LoVo (cell line): ENCODE results near the gene GNAQ.
A peak's percentile ranks its signal among the peaks of the same experiment; 100 is the strongest.
"Not testable (repeated sequence)": the region's sequence is repeated elsewhere in the genome, so short reads cannot be mapped to it uniquely, and the experiment has no call there.

Experiments used
- DNase-seq: peaks from one replicate; pipeline ENCODE4 v3.0.0-alpha.2; 2016; ENCODE audit warnings: low spot score

GNAQ gene

GRCh38 chr9:77731008-77731698 lies 300.5 kb downstream of the GNAQ start:
- no peak for DNase-seq

GRCh38 chr9:77729177-77729576 lies 302.4 kb downstream of the GNAQ start:
- DNase-seq: no peak

DNA sequence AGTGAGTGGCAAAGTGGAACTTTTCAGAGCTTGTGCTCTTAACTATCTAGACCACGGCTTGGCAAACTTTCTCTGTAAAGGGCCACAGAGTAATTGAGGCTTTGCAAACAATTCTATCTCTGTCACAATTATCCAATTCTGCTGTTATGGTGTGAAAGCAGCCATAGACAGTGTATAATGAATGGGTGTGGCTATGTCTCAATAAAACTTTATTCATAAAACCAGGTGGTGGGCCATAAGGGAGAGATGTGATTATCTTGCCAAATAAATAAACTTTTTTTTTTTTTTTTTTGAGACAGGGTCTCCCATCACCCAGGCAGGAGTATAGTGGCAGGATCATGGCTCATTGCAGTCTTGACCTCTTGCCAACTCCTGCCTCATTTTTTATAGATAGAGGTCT lies 304.8 kb downstream of the GNAQ start:
- no peak for DNase-seq

GRCh38 chr9:77726289-77726688 lies 305.3 kb downstream of the GNAQ start:
- DNase-seq: no peak

- DNase-seq: no peak
These were observed 305.8 kb downstream of the GNAQ start for GRCh38 chr9:77725820-77726219.

DNA sequence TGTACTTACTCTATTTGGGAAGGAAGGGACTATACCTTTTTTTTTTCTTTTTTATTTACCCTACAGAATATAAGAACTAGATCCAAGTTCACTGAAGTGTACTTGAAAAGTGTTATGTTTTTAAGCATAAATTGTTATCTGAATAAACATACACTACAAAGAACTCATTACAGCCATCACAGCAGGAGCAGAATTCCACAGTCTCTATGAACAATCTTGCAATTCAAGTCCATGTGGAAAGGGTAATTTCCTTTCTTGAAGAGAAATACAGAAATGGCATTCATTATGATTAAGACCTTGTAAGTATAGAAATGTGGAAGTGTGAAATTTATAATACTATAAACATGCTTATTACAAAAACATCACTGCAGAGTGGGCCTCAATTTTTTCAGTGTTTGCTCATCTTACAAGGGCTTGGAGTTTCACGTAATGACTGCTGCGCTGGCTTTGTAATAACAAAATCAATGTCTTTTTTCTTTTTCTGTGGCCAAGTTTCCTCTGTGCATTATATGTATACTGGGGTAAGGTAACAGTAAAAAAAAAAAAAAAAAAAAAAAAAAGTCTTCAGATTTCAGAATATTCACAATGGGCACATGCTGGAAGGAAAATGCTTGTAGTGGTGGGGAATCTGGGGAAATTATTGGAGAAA lies 306.4 kb downstream of the GNAQ start:
- no peak for DNase-seq

DNA sequence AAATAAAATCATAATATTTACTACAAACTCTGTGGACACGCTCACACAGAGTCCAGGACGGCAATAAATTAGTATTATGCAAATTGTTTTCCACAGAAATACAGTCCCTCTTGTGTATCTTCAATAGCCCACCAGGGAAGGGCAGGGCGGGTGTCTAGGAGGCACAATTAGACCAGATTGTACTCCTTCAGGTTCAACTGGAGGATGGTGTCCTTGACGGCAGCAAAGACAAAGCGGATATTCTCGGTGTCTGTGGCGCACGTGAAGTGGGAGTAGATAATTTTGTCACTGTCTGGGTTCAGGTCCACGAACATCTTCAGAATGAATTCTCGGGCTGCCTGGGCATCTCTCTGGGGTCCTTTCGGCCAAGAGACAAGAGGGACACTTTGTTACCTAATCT lies 310.5 kb downstream of the GNAQ start:
- DNase-seq: not testable (repeated sequence)

GRCh38 chr9:77719321-77719720 lies 312.3 kb downstream of the GNAQ start:
- DNase-seq: no peak

DNA sequence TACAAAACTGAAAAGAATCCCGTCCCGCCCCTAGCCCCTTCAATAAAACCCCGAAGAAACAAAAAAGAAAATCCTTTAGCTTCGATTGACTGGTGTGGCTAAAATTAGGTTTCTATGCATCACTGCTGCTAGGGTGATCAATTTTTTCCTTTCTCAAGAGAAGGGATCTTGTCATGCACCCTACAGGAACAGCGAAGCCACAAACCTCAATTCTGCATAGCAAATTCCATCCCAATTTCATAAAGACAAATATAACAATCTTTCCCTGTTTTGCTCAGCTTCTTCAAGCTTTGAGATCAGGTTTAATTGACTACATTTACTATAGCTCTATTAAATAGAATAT lies 313.3 kb downstream of the GNAQ start:
- DNase-seq: not testable (repeated sequence)

GRCh38 chr9:77717608-77718297 lies 313.9 kb downstream of the GNAQ start:
- DNase-seq: not testable (repeated sequence)

GRCh38 chr9:77714077-77714549 lies 317.5 kb downstream of the GNAQ start:
- DNase-seq: no peak

GRCh38 chr9:77712533-77713130 lies 319.0 kb downstream of the GNAQ start:
- DNase-seq: no peak

DNA sequence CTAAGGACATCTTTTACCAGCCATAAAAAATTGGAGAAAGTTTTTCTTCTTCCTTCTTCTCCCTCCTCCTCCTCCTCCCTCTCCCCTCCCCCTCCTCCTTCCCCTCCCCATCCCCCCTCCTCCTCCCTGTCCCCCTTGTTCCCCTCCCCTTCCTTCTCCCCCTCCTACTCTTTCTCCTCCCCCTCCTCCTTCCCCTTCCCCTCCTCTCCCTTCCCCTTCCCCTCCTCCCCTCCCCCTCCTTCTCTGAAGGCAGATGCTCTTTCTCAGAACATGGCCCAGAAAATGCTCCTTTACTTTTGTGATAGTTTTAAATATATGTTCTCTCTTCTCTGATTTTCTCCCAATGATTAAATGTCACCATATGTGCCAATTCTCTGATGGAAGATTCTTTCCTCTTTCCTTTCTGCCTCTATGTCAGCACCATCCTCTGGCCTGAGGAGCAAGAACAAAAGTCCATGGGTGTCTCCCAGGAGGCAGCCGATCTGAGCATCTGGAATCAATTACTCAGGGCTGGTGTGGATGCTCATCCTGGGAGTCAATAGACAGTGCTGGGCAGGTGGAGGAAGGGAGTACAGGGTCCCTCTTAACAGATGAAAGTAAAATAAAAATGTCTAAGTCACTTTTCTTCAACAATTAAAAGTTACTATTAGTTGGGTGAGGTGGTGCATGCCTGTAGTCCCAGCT lies 320.5 kb downstream of the GNAQ start:
- no peak for DNase-seq

DNA sequence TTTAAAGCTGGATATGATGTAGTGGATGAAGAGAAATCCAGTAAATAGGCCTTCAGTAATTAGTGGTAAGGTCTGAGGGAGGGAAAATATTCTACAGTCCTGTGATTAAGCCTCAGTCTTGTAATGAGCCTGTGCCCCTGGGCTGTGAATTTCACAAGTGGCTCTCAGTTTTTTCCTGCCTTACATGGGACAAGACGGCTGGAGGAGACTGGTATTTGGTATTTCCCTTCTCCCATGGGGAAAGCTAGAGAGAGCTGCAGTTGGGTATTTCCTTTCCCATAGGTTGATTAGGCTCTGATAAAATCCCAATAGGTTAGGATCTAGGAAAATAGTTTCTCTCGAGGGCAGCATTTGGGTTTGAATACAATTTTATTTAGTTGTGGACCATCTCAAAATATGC lies 321.3 kb downstream of the GNAQ start:
- no peak for DNase-seq

DNA sequence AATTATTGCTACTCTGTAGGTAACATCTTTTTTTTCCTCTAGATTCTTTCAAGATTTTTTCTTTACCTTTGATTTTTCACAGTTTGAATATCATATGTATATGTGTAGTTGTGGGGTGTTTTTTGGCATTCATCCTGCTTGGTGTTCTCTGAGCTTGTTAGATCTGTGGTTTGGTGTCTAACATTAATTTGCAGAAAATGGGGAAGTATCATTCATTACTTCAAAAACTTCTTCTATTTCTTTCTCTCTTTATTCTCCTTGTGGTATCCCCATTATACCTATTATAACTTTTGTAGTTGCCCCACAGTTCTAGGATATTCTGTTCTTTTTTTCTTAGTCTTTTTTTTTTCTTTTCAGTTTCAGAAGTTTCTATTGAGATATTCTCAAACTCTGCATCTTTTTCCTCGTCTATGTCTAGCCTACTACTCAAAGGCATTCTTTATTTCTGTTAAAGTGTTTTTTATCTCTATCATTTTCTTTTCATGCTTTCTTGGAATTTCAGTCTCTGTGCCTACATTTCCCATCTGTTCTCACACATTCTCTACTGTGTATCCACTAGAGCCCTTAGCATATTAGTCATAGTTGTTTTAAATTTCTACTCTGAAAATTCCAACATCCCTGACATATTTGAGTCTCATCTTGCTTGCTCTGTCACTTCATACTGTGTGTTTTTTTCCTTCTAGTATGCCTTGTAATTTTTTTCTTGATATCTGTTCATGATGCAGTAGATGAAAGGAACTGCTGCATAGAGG lies 323.4 kb downstream of the GNAQ start:
- DNase-seq: no peak

DNA sequence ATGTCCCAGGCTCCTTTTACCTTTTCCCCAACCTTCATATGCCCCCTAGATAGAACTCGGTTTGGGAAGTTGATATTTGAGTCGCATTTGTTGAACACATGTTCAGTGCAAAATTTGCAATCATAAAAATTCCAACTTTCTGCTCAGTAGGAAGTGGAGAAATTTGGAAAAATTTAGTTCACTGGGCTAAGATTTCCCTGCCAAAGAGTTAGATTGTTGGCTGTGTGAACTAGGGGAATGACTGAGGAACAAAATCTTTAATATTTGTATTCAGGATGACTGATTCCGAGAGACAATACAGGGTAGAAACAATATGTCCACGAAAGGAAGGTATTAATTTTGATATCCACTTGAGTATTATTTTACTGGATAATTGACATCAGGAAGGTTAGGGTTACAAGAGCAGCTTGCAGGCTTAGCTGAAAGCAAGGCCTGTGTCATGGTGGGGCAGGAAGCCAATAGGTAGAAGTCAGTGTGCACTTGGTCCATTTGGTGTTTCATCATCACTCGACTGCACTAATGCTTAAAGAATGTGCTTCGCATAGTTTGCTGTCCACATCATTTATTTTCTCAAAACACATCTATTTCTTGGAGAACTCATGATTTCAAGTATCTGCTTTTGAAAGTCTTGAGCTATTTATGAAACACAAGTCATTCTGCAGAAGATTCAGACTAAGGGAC lies 324.1 kb downstream of the GNAQ start:
- peak; percentile 9 for DNase-seq

- no peak for DNase-seq
These were observed 326.0 kb downstream of the GNAQ start for GRCh38 chr9:77705636-77706035.

- DNase-seq: not testable (repeated sequence)
These were observed 328.9 kb downstream of the GNAQ start for GRCh38 chr9:77702521-77703390.

GRCh38 chr9:77697238-77697984 lies 334.2 kb downstream of the GNAQ start:
- DNase-seq: no peak
